HPDE6-E6E7 (cell line): ENCODE data around the gene FOSL2.

Experiments used
- DNase-seq: peaks from one replicate; pipeline ENCODE4 v3.0.0; 2011; ENCODE audit warnings: missing footprints; ENCODE audit errors: extremely low spot score

Gene FOSL2

DNA sequence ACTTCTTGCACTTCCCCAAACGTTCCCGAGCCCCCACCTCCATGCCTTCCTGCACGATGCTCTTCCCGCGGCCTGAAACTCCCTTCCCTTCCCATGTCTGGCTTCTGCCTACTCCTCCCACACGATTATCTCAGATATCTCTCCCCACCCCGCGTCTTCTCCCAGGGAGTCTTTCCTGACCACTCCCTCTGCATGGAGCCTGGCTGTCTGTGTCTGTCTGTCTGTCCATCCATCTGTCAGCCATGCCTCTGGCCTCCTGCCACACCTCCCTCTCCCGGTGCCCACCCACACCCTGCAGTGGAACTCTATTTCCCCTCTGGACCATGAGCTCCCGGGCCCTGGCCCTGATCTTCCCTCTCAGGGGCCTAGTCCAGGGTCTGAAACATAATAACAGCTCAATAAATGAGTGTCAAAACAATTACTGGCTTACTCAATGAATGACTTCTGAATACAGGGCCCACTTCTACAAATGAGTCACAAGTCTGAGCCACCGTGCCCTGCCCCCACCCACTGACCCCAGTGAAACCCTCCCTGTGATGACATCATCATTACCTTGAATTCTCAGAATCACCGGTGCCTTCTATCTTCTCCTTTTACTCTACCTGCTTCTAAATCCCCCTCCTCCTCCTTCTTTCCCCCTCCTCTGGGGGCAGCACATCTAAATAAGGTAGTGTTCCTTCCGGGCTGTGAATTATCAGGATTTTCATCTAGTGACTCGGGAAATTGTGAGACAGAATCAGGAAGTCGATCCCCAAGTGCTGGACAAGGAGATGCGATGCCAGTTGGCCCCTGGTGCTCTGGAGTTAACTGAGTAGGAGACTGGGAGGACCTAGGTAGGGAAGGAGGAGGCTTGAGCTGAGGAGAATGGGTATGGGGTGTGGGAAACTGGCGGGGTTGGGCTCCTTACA, 57.1 kb downstream of the FOSL2 start:
- no peak for DNase-seq

DNA sequence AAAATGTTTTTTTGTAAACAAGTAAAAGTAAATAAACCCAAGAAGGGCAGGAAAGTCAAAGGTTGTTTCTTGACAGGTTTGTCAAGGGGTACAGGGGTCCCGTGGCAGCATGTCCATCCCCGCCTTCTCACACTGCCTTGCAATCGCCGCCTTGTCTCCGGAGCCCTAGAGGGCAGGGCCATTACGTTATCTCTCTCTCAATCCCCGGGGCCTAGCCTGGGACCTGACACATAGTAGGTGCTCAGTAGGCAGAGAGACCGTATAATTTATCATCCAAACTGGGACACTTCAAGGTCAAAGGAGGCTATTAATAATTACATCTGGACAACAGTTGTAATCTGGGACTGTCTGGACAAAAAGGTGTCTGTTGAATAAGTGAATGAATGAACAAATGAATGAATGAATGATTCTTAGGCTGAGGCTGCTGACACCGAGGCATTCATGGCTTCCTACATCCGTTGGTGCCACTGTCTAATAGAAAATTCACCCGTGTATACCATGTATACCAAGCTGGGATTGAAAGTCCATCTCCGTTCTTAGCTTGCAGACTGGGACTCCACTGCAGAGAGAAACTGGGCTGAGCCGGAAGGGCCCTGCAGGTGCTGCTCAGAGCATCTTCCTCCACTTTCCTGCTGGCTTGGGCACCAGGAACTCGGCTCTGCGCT, 58.4 kb downstream of the FOSL2 start:
- no peak for DNase-seq

DNA sequence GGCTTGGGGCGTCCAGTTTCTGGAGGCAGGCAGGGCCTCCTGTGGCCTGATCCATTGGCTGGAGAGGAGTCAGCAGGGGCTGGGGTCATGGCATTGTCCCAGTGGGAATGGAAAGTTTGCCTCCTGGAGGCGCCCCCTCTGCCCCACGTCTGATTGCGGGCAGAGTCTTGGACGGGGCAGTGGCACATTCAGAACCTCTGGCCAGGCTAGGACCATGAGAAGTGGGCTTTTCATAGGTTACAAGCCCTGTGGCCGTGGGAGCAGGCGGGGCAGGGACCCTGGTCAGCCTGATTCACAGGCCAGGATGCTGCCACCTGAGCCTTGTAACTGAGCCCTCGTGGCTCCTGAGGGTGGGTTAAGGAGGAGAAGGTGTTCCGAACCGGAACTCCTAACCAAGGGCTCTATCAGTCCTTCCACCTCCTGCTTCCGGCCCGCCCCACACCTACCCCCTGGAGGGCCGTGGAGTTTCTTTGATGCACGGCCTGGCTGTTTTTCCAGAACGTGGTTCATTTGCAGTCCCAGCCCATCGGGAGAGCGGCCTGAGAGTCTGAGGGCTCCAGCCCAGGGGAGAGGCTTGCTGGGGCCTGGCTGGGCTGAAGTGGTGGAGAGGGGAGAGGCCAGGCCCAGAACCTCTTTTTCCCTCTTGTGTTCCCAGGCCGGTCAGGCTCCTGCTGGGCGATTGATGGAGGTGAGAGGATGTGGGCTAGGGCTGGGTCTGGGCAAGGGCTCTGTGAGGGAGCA, 59.3 kb downstream of the FOSL2 start:
- no peak for DNase-seq

DNA sequence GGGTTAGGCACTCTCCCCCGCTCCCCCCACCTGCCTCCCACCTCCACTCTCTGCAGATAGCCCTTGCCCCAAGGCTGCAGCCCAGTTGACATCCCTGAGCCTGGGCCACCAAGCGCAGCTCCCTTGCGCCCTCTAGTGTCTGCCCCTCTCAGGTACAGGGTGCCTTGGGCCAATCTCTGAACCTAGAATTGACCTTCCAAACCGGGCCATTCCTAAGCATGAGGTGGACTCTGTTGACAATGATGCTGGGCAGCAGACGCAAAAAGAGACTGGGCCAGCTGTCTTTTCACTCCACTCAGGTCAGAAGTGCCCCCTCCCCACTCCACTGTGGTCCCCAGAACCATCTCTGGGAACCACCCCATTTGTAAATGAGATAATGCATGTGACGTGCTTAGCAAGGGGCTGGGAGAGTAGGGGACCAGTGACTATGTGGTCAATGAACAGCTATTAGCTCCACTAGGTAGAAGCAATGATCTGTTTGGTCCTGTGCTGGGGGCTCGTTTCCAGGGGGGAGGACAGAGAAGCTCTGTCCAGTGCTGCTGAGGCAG, 60.0 kb downstream of the FOSL2 start:
- DNase-seq = peak; percentile 54

DNA sequence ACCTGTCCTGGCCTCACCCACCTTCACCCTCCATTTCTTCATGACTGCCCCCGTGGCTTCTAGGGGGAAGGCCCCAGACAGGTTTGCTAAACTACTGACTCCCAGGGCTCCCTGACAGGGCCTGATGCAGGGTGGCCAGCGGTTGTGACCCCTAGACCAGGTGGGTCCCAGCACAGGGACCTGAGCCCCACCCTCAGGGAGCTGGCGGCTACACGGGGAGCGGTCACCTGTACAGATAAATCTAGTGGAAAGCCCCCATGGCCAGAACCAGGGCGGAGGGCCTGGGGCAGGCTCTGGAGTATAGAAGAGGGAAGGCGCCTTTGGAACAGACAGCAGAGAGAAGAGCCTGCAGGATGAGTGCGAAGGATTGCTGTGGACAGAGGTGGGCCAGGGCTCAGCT, 60.7 kb downstream of the FOSL2 start:
- DNase-seq = no peak

DNA sequence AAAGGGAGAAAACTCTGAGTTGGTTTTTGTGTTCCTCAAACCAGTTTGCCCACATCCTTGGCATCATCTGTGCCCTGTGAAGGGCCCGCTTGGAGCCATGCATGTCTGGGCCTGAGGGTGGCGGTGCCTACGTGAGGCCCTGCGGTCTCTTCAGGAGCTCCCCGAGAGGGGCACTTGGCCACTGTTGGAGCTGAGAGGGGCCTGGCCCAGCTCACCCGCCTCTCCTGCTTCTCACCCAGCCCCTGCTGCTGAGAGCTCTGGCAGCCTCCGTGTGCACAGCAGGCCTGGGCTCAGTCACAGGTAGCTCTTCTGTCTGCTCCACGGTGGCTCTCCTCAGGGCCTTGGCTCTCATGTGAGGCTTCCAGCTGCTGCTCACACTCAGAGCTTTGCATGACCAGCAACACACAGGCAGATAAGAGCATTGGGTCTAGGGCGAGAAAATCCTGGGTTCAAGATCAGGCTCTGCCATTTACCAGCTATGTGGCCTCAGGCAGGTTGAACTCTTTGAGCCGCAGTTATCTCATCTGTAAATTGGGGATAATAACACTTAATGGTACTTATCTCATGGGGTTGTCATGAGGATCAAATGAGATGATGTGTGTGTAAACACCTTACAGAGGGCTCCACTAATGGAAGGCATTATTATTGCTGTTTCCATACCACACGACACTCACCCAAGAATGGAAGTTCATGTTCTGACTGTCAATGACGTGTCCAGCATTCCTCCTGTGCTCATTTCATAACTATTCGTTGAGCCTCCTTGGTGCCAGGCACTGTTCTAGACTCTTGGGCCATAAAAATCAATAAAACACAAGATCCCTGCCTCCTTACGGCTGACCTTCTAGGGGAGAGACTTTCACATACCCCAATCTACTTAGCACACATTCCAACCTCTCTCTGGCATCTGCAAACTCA, 61.6 kb downstream of the FOSL2 start:
- no peak for DNase-seq

DNA sequence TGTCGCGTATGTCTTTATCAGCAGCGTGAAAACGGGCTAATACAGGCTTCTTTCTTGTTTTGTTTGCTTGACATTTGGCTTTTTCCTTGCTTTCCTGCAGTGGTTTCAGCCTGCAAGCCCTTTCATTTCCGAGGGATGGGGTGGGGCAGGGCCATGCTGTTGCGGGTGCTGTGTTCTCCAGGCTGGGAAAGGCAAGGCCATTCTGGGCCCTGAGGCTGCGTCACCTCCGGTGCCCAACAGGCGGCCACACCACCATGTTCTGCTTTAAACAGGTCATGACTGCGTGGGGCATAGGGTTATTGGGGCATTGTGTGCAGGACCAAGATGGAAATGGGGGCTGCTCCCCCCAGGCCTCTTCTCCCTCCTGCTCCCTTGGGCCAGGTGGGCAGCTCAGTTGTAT, 64.6 kb downstream of the FOSL2 start:
- DNase-seq = no peak

DNA sequence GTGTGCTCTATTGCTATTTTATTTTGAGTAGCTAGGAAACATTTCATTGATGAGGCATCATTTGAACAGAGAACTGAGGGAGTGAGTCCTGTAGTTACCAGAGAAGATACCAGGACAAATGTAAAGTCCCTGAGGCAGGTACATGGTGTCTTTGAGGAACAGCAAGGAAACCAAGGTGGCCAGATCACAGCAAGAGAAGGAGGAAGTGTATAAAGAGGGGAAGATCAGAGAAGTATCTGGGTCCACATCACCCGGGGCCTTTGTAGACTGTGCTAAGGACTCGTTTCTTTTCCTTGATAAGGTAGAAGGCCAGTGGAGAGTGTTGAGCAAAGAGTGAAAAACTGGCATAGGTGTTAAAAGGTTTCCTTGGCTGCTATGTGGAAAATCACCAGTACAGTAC, 68.4 kb downstream of the FOSL2 start:
- DNase-seq = no peak

DNA sequence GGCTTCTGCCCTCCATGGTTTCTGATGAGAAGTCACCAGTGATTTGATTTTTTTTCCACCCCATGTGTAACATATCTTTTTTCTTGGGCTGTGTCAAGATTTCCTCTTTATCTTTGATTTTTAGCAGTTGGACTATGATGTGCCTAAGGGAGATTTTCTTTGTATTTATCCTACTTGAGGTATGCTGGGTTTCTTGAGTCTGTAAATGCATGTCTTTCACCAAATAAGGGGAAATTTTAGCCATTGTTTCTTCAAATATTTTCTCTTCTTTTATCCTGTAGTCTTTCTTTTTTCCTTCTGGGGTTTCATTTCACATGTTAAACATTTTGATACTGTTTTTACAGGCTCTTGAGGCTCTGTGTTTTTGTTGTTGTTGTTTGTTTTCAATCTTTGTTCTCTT, 69.5 kb downstream of the FOSL2 start:
- no peak for DNase-seq

DNA sequence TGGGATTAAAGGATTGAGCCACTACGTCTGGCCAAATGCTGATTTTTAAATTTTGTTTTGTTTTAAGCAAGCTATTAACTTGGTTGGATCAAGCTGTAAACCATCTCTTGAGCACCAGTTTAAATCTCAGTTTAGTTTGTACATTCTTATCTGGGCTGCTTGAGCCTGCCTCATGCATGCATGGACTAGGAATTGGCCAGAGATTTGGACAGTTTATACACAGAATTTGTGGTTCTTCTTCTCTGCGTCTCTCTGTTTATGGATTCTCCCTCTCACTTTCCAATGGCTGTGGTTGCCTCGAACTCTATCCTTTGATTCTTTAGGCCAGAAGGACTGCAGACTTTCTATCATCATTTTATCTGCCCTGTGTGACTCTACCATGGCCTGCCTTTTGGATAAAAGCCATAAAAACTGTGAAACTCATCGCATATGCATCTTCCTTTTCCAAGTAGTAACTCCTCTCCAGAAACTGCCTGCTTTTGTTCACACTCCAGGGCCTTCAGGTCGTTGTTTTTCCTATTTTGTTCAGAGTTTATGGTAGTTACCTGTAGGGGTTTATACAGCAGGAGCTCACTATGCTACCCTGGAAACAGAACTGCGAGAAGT, 70.7 kb downstream of the FOSL2 start:
- no peak for DNase-seq

DNA sequence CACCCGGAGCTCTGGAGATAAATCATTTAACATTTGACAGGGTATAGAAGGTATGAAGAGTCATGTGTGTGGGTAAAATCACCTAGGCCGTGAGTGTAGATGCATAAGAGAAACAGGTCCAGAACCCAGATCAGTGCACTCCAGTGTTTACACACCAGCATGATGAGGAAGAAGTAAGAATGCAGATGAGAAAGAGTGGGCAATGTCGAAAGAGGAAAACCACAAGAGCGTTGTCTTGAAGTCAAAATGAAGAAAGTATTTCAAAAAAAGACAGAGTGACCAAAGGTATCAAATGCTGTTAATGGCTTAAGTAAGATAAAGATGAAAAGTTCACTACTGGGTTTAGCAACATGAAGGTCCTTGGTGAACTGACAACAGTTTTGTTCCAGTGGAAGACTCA, 71.2 kb downstream of the FOSL2 start:
- no peak for DNase-seq

DNA sequence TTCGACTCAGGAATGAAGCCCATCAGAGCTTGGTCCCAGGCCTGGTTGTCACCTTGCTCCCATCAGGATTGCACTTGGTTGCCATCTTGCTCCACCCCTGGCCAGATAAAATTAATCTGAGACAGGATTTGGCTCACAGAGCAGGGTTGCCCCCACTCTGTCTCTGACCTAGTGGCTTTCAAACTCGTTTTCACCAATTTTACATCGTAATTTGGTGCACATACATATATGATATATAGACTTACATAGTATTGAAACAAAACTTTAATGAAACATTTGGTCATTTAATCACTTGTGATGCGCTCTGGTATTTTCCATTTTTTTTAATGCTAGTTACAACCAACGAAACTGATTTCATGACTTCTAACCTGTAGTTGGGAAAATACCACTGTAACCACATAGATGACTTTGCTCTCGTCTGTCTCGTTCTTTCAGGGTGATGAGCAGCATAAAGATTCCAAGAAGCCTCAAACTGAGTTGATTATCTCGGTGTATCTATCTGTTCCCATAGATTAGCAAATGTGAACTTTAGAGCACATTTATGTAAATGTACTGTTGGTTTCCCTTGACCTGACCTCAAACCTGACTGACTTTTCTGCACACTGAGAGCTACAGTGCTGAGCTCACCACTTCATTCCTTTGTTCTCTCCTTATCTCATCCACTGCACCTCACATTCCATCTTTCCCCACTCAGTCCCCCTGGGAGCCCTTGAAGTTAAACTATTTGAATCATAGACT, 72.7 kb downstream of the FOSL2 start:
- no peak for DNase-seq
